HG02885 (cell line): ENCODE data around the gene NIM1K.
"Not testable (repeated sequence)": the region's sequence is repeated elsewhere in the genome, so short reads cannot be mapped to it uniquely, and the experiment has no call there.

Experiments used
- ATAC-seq: cut with Tn5 transposase; IDR thresholded peaks from one replicate; pipeline ENCODE4 v1.9.1; 2021; ENCODE audit warnings: mild to moderate bottlenecking; ENCODE audit not compliant: unreplicated experiment, poor library complexity

NIM1K gene

DNA sequence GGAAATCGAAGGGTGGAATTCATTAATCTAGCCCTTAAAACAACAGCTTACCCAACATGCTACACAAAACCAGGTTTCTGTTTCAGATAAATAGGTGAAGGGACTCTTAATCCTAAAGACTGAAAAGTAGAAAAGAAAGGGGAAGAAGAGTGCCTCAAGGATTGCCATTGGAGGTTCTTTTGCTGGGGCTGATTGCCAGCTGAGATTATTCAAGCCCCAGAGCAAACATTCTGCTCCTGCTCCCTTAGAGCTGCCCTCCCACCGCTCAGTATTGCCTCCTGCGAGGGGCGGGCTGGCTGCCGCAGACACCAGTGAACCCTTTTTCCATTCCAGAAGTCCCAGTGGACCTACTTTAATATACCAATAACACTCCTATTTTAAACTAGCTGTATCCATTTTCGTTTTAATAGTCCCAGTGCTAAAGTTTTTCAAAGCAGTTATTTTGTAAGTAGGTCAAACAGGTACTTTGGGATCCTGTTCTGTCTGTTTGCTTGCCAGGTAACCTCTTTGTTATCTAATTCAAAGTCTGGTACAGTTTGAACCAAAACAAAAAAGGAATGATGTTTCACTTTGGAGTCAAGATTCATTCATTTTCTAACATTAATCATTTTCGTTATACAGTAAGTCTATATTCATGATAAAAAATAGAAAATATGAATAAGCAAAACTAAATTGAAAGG lies 82.5 kb downstream of the NIM1K start:
- no peak for ATAC-seq

DNA sequence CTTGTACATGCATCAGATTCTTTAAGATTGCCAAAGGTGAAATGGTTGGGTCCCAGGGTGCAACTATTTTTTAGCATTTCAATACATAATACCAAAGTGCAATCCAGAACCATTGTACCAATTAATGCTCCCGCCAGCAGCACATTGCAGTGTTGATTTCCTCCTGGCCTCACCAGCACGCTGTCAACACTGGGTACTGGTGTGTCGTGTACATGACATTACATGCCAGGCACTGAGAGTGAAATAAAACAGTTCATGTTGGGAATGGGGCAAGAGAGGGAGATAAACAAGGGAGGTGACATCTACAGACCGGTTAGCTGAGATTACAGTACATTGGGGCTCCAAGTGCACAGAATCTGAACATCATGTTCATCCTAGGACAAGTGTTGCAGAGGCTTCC lies 83.4 kb downstream of the NIM1K start:
- no peak for ATAC-seq

GRCh38 chr5:43279548-43280274 lies 87.7 kb downstream of the NIM1K start:
- no peak for ATAC-seq

DNA sequence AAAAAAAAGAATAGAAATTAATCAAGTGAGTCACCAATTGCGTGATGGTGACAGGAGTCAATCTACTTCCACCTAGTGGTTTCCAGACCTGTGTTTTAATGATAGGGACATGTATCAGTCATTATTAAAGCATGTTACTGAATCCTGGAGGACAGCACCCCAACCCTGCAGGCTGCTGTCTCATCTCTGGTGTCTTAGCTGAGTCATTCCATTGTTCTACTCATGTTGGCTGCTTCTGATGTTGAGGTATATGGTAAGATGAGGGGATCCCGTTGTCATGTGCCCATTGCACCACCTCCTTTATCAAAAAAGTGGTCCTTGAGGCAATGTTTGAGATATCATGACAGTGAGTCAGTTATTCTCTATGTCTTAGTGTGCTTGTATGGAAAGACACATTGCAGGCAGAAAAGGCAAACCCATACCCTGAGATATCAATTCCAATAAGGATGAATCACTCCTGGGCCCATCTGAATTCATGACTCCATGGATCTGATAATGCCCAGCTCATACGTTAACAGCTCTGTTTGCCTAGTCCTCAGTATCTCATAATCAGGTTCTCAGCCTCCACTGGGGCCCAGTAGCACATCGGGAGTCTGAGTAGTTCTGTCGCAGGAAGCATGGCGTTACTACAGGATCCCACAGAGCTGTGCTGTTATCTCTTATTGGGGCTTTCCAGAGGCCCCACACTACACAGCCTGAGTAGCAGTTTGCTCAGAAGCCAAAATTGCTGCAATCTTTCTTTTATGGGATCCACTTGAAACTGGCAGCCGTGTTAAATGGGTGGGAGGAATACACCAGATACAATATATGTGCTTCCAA lies 90.0 kb downstream of the NIM1K start:
- no peak for ATAC-seq

GRCh38 chr5:43286623-43287022 lies 94.6 kb downstream of the NIM1K start:
- no peak for ATAC-seq

- no peak for ATAC-seq
Observed at GRCh38 chr5:43287493-43287892, 95.5 kb downstream of the NIM1K start.

- no peak for ATAC-seq
Observed at GRCh38 chr5:43288269-43288831, 96.3 kb downstream of the NIM1K start.

GRCh38 chr5:43290726-43291125 lies 98.7 kb downstream of the NIM1K start:
- ATAC-seq, result no peak

DNA sequence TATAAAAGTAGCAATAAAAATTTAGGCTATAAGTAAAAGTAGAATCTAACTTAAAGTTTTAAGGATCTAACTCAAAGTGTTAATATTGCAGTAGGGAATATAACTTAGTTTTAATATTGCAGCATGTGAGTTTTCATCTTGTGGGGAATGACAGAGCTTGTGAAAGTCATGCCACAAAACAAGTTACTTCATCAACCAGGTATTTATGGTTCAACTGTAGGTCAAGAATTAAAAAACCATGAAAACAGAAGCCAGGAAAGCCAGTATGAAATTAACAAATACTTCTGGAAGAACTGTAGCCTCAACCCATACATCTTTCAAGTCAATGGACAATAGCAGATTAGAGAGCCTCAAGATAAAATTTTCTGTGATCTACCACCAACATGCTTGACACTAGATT lies 102.2 kb downstream of the NIM1K start:
- ATAC-seq, result no peak

DNA sequence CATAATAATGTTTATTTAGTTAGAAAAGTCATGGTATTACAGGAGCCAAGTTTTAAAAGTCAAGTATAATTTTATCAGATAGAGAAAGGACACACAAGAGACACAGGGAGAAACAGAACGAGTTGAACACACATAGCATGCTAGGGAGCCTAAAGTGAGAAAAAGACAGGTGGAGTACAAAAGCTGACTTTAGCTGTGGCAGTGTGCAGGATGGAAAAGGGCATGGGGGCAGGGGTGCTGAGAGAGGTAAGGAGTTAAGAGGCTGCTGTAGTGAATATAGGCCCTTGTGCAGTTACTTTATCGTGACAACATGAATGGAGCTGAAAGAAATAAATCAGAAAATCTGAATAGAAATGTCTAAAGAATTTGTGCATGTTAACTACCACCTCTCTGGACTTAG lies 103.2 kb downstream of the NIM1K start:
- no peak for ATAC-seq

GRCh38 chr5:43296835-43297234 lies 104.8 kb downstream of the NIM1K start:
- no peak for ATAC-seq

- ATAC-seq, result no peak
Observed at GRCh38 chr5:43298443-43298842, 106.4 kb downstream of the NIM1K start.

- no peak for ATAC-seq
Observed at GRCh38 chr5:43300112-43300511, 108.1 kb downstream of the NIM1K start.

- ATAC-seq, result no peak
Observed at GRCh38 chr5:43301653-43302091, 109.6 kb downstream of the NIM1K start.

GRCh38 chr5:43302481-43302880 lies 110.5 kb downstream of the NIM1K start:
- no peak for ATAC-seq

- no peak for ATAC-seq
Observed at GRCh38 chr5:43303242-43303641, 111.2 kb downstream of the NIM1K start.

- peak; percentile 77 for ATAC-seq
Observed at GRCh38 chr5:43304525-43304924, 112.5 kb downstream of the NIM1K start.

GRCh38 chr5:43305948-43306565 lies 114.0 kb downstream of the NIM1K start:
- ATAC-seq, result peak; percentile 61

- ATAC-seq, result not testable (repeated sequence)
Observed at GRCh38 chr5:43306954-43307353, 114.9 kb downstream of the NIM1K start.

GRCh38 chr5:43309122-43309521 lies 117.1 kb downstream of the NIM1K start:
- no peak for ATAC-seq
